NCI-H1436 (cell line): ENCODE results near the gene ETNK2.
A peak's percentile ranks its signal among the peaks of the same experiment; 100 is the strongest.

Source experiments
- DNase-seq: peaks from one replicate; lab custom pipeline; 2025; lab: John Stamatoyannopoulos, UW

The ETNK2 gene

DNA sequence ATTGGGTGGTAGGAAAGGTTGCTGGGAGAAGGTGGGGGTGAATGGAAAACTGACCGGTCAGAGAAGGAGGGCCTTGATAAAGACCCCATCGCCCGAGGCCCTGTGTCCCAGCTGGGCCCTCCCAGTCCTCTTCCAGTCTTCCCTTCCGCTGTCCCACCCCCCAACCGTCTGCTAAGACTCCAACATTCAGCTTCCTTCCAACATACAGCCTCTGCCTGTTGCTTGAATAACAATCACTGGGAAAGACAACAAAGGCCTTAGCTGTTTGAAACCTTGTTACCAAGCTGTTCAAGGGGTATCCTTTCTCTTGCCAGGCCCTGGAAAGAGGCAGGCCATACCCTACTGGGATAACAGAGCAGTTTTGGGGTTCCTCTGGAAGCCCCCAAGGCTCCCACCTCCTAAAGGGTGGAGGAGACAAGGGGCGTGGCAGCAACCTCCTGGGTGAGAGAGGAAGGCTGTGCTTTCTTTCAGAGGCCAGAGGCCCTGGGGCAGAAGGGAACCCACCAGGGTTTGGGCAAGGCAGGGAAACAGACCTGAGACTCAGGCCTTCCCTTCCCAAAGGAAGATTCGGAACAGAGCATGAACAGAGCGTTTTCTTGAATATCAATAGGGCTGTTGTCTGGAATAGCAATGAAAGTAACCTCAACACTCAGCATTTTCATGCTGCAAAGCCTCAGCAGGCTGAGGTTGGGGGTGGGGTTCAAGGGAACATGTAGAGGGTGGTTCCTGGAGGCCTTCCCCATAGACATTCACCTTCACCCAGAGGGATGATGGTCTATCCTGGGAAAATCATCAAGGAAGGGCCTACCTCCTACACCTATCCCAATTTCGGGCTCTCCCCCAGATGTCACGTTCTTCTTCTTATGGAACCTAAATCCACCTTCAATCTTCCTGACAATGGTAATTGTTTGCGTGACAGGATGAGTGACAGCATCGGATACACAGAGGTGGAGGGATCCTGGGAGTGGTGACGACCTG is 4.1 kb downstream of the ETNK2 start:
- no peak for DNase-seq

DNA sequence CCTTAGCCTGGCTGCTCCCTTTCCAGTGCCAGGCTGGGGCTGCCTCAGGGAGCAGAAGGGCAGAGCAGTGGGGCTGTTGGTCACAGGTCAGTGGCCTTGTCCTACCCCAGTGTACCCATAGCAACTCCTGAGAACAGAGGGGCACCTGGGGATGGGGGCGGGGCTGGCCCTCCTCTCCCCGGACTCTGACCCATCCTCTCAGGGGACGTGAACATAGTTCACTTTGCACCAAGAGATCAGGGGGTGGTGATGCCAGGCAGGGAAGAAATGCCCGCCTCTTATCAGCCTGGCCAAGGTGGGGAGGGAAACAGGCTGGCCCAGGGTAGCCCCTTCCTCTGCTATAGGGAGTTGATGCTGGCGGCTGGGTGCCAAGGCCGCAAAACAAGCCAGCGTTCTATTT is 4.9 kb downstream of the ETNK2 start:
- DNase-seq, result no peak

DNA sequence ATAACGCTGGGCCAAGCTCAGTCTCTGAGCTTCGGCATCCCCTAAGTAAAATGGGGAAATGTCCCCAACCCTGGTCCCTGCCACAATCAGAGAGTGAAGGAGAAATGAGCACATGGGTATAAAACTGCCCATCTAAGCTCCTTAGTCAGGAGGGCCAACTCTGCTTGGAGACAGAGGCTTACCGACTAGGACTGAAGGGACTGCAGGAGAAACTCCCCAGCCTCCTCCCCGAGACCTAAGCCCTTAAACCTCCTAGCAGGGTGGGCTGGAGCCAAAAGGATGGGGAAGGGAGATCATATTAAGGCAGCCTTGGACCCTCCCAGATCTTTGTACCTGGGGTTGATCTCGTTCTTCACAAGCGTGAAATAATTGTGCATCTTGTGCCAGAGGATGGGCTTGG is 5.5 kb downstream of the ETNK2 start:
- DNase-seq, result no peak

DNA sequence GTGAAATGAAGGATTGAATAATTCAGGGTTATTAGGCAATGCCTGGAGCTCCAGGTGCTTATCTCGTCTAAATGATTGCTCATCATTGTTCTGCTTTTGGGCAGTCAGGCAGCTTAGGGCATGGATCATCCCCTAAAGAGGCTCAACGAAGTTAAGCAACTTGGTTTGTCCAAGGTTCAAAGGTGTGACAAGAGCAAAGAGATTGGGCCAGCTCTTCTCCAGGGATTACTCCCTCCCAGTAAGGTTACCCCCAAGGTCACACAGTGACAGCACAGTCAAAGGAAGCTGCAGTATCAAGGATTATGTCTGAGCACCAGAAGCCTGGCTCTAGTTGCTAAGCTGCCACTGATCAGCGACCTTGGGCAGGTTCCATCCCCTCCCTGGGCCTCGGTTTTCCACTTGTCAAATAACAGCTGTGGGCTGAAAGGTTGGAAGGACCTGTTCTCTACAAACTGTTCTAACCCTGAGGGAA is 6.8 kb downstream of the ETNK2 start:
- DNase-seq, result no peak

DNA sequence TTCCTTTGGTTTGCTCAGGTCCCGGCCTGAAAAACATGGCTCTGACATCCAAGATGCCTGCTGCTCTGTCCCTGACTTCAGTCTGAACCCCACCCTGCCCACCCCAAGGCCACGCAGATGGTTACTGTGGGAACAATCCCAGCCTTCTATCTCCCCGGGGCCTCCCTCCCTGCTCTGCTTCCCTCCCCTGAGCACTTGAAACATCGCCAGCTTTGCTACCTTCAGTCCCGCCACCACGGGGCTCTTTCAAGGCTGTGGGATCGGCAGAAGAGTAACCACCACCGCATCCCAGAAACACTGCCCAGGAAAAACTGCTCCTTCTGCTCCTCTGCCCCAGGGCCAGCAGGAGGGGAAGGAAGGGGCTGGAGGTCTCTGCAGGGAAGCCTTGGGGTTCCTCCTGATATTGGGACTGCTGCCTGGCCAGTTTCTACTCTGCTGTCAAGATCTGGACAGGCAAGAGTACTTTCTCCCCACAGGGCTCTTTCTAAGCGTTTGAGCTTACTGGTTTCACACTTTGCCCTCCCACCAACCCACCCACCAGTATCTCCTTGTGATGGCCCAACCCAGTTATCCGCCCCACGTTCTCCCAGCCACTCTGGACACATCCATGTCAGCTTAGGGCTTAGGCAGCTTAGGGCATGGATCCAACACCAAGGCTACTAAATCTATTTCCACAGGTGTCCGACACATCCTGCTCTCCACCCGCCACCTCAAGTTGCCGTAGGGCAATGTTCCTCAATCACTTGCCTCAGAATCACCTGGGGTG is 8.4 kb downstream of the ETNK2 start:
- DNase-seq, result no peak

DNA sequence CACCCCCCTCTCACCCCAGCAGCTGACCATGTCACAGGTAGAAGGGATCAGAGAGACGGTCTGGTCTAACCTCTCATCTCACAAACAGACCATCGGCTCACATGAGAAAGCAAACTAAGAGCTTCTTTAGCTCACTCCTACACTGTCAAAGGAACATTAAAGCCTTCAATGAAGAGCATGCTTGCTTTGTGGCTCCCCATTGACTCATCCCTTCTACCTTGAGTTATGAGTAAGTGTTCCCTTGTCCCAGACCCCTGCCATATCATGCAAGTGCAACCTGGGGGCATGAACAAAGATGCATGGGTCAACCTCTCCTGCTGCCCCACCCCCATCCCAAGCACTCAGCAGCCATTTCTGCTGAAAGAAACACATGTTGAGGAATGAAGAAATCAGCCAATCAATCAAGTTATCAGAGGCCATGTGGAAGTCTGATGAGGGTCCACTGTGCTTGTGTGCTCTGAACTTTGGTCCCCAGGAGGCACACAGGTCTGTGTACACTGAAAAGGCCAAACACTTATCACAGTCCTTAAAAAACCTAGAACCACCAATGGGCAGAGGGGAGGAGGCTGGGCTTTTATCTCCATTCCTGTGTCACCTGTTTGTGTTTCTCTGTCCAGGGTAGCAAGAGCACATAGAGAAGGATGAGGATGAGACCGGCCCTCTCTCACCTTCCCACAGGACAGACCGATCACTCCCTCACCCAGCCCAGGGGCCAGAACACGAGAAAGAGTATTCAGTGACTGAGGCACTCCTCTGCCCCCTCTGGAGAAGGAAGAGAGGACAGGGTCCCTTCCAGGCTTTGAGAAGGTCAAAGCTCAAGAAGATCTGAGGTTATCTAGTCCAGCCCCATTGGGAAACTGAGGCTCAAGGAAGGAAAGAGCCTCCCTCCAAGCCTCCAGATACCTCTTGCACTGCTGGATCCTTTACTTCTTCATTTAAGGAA is 9.5 kb downstream of the ETNK2 start:
- DNase-seq, result no peak

DNA sequence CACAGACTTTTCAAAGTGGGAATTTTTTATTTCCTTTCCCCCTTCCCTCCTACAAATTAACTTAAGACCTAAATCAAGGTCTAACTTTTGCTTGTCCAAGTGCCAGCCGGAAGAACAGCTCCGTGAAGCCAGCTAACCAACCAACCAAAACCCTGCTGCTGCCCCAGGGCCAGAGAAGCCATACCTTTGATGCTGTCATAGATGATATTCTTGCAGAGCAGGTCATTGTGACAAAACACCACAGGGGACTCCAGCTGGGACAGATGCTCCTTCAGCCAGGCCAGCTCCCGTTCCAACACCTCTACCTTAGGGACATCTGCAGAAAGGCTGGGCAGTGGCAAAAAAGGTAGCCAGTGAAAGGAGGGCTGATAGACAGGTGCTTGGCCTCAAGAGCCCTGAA is 10.7 kb downstream of the ETNK2 start:
- DNase-seq, result no peak

DNA sequence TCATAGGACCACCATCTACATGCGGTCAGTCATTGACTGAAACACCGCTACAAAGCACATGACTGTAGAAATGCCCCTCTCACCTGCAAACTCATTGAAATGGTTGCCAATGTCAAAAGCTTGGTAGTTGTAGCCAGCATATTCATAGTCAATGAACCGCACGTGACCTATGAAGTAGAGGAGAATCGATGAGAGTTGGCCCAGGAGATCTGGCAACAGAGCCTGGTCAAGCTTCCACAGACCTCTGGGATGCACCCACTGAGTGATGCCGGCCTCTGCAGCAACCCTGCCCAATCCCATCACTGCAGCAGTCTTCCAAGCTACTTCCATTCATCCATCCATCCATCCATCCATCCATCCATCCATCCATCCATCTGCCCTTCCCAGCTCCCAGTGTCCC is 11.9 kb downstream of the ETNK2 start:
- no peak for DNase-seq

DNA sequence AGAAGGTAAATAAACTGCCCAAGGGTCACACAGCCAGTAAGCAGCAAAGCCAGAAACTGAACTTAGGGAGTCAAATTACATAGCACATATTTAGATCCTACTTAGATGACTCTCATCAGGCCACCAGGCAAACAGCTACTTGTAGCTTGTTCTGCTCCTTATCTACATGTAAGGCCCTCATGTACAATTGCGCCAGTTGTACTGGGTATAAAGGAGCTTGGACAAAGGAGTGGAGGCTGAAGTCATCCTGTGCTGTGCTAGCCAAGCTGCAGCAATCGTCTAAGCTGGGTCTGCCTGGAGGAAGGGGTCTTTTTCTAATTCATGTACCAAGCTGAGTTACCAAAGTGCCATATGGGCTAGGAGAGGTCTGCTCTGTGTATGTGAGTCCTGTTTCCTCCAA is 12.8 kb downstream of the ETNK2 start:
- no peak for DNase-seq

DNA sequence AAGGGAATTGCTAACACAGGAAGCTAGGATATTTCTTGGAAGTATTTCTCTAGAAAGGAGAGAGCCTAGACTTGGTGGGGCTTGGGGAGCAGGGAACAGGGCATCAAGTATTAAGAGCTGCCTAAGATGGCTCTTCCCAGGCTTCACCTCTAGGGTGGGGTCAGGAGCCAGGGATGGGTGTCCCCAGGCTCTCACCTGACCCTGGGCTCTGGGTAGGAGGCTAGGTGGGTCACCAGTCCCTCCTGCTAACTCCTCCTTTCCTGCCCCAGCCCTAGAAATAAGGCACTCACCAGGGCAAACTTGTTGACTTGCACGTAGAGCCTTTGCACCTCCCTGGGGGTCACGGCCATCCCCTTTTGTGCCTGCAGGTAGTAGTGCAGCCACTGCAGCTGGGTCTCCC is 15.0 kb downstream of the ETNK2 start:
- DNase-seq, result no peak

DNA sequence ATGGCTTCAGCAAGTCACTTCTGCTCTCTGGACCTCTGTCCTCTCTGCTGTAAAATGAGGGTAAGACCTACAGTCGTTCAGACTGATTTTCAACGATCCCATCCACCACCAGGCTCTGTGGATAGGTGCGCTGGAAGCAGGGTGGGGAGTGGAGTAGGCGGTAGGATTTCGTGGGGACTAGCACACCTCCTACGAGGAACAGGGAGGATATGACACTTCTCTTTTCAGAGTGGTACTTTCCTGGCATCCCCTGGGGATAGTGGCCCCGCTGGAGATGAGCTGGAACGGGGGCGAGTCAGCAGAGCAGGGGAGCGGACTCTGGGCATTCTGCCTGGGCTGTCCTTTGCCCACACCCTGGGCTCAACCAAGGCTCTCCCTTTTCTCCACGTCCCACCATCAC is 17.7 kb downstream of the ETNK2 start:
- no peak for DNase-seq

DNA sequence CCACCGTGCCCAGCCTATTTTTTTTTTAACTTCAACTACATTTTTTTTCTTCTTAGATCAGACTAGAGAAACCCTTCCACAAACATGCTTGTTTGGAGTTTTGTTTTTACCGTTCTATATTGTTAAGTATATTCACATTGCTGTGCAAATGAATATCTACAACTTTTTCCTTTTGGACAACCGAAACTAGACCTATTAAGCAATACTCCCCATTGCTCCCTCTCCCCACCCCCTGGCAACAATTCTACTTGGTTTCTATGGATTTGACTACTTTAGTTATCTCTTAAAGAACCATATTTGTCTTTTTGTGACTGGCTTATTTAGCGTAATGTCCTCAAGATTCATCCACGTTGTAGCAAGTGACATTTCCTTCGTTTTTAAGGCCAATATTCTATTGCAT is 19.1 kb downstream of the ETNK2 start:
- DNase-seq, result no peak

DNA sequence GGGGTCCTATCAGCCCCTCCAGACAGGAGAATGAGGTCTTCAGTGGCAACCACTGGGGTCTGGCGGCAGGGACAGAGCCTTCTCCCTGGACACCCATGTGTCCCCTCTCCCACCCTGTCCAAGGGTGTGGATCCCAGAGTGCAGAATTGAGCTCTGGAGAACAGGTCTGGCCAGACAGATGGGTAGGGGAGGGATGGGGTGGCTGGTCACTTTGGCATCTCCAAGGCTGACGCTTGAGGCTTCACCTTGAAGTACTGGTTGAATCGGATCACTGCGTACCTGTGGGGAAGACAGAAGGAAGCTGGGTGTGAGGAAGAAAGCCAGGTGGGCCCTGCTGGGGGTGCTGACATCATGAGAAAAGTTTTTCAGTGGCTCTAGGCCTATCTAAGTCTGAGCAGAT is 19.9 kb downstream of the ETNK2 start:
- DNase-seq, result no peak

DNA sequence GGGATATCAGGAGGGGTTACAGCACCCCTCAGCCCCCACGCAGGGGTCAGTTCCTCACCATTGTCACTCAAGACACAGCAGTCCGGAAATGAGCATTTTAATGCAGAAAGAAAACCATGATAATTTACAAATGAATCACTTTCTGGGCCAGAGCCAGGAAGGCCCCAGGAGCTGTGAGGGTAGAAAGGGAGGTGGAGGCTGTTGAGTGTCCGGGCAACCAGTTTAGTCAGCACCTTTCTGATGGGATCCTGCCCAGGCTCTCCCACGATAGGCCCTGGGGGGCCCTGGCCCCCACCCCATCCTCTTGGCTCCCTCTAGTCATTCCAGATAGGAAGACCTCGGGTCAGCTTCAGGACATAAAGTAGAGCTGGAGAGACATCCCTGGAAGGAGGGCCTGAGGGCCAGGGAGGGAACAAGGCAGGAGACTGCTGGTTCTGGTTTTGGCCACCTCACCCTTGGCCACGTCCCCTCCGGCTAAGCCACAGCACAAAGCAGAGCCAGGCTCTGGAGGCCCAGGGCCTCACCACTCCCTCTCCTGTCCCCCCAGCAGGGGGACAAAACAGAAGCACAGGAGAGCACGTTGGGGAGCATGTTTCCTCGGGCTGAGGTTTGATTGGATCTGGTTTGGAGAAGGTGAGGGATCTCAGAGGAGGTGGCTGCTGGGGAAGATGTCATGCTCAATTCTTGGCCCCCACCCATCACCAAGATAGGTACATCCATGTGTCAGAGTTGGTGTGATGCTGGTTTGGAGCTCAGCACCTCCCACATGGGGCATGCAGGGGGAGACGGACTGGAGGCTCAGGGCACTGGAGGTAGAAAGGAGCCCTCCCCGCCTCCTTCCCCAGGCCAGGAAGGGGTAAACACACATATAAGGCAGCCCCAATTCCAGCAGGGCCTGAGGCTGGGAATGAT is 20.6 kb downstream of the ETNK2 start:
- no peak for DNase-seq

DNA sequence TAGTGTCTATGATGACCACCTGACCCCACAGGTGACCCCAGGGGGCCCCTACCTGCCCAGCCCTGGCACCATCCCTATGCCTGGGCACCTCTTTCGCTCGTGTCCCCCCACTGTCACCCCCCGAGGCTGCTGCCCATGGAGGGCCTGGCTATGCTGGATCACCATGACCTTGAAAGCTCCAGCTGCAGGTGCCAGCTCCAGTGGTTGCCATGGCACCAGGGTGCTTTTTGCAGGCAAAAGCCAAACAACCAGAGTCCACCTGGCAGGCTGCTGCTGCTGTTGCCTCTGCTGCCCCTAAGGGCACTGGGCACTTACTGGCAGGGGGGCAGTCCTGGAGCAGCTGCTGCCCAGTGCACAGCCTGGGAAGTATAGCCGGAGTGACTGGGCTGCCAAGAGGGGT is 21.7 kb downstream of the ETNK2 start:
- no peak for DNase-seq

DNA sequence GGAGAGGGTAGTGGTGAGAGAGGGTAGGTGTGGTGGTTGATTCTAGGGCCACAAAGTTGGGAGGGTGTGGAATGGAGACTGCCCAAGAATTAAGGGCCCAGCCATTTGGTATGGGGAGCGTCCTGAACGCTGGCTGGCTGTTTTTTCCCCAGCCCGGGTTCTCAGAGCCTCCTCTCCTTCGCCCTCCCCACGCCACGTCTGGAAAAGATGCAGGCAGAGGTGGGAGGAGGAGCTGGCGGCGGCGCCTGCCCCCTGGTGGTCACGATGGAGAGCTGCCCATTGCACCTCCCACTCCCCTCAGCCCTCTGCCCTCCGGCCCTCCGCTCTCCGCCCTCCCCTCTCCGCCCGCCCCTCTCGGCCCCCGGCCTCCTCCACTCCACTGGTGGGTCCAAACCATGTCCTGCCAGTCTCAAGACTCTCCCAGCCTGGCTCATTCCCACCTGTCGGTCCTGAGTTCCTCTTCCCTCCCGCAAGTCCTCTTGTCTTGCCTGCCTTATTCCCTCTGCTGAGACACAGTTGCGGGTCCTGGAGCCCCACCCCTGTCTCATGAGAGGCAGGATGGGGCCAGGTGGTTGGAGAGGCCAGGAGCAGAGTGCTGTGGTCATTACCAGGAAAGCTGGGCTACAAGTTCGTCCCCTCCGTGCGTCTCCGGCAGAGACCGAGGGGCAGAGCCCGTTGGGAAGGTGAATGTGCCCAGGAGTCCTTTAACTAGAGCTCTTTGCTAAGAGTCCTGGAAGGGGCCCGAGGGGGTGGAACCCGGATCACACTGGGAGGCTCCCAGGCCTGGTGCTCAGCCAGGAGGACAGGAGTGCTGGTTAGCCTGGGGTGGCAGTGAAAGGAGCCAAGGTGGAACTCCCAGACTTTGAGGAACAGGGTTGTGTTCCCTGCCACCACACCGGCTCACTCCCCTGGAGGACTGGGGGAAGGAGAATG is 22.6 kb downstream of the ETNK2 start:
- peak; percentile 82 for DNase-seq

DNA sequence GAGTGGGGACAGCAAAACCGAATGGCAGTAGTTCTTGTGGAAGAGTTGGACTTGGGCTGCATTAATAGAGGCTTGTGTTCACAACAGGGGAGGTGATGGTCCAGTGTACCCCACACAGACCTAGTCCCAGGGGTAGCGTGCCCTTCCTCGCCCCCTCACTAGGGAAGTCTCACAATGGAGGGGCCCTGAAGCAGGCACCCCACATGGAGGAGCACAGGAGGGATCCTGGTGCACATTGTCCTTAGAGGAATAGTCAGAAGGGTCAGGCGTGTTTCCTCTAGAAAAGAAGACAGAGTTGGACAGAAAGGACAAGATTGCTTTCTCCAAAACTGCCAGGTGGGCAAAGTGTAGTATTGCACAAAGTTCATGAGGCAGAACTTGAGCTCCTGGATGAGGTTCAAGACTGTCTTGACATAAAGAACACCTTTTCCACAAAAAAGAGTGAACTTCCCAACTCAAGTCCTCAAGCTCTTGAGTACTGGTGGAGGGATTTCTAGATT is 23.3 kb downstream of the ETNK2 start:
- no peak for DNase-seq

DNA sequence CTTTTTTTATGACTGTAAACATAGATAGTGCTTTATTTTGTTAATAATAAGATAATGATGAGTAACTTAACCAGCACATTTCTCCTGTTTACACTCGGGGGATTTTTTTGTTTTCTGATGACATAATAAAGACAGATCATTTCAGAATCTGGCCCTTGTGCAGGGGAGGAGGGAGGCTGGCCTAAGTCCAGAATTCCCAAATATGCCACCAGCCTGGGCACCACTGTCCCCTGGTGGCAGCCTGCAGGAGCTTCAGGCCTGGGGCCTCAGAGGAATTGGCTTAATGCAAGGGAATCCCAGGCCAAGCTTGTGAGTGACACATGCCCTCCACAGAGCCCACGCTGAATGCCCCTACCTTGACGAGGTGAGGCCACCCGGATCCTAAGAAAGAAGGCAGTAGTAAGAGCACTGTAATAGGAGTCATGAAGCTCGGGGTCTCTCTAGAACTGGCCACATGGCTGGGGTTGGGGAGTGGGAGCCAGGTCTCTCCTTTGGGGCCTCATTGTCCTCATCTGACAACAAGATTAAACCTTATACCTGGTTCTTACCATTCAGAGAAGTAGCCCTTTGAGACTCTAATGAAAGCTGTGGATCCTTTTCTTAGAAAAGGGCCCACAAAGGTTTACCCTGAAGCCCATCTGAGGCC is 24.1 kb downstream of the ETNK2 start:
- DNase-seq, result peak; percentile 83

DNA sequence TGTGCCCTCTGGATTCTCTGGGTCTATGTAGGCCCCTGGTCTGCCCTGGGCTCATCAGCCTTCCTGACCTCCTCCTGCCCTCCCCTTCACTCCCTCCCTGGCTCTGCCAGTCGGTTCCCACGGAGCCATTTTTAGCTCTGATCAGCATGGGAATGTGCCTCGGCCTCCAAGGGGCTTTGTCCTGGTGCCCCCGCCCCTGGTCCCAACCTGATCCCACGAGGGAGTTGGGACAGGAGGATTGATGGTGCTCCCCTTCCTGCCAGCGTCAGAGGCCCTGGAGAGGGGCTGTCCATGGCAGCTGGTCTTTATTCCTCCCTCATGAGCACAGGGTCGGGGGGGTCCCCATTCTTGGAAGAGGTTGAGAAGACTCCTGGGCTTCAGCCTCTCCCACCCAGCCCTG is 24.9 kb downstream of the ETNK2 start:
- DNase-seq, result no peak
